ENCODE measurements around the gene LDHAL6B. TPM values are rescaled to one million over a fixed set of nuclear protein-coding genes. Genes with fewer than 3 reads are reported as not detected.

LDHAL6B gene
- total RNA-seq, 2 donors from 2014 or later = not detected

DNA sequence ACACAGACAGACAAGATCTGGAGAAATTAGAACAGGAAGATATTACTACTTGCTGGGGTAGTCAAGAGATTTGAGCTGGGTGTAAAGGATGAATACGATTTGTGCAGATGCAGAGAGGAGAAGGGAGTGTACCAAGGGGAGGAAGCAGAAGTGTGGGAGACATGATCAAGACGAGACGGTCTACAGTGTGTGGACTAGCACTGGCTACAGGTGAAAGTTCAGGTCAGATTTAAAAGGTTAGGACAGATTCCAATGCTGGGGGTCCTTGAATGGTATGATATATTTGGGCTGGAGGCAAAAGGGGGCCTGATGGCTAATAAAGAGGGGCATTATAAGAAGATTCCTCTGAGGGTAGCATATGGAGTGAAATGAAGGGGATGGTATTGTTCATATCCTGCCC, 12.1 kb downstream of the LDHAL6B start:
- H3K4me1 ChIP-seq (ENCODE audit: control insufficient read depth in 1 of 2, low read depth in 2 of 2) = peaks cover 14 to 27% of the 10 kb centered on the region in 2 donors
- H3K36me3 ChIP-seq = peaks cover 10% of the 10 kb centered on the region
- ATAC-seq (ENCODE audit: insufficient number of reproducible peaks, low FRiP score, low read depth) (no peak), DNase-seq (ENCODE audit: low spot score) (no peak)
- TF ChIP-seq CTCF (IDR thresholded peaks at IDR 0.05) = no peak
- H3K4me3 ChIP-seq = no peak overlapping the region
- peak overlapping the region in 1 of 2 donors; percentile 27 for H3K27ac ChIP-seq
- H3K27me3 ChIP-seq (replicated peaks; ENCODE audit: insufficient read depth) = no peaks in the 10 kb centered on the region
- no peaks in the 10 kb centered on the region for H3K9me3 ChIP-seq

DNA sequence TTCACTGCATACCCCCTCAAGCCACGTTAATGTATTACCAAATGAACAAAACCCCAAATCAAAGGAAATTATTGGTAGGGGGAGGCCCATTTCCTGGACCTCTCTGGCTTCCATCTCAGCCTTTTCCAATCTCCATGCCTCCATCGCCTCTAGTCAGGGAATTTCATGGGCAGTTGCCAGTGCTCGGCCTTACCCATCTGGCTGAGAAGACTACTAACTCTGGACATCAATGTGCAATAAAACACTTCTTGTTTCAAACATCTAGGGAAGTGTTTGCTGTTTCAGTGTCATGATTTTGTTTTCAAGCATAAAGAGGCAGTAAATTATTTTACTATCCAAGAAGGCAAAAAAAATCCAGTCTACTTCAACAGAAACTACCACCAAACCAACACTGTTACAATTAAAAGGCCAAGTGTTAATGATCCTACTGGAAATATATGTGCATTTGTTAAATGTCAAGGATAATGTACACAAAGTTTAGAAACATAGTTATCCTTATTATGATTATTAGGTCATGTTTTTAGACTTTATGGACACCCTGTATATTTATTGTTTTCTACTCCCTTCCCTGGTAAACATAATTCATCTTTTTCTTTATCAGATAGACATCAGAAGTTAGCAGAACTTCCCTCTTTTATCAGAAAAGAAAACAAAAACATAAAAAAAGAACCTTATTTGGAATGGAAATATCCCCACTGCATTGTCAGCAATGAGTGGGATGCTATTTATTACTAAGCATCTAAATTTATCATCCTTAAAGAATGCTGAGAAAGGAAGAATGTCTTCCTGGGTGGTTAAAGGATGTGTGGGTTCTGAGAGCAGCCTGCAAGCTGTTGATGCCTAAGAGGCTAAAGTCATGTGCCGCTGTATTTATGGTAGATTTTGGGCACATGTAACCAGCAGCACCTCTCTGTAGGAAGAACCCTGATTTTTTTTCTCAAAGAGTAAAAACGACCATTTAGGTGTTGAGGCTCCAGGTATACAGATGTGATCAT, 15.2 kb downstream of the LDHAL6B start:
- ATAC-seq (ENCODE audit: insufficient number of reproducible peaks, low FRiP score, low read depth) = peak; percentile 44
- DNase-seq (ENCODE audit: low spot score) = no peak
- H3K27ac ChIP-seq = peak overlapping the region; percentile 40 to 64

GRCh38 chr15:59222906-59223550, 16.4 kb downstream of the LDHAL6B start:
- no peaks in the 10 kb centered on the region for H3K9me3 ChIP-seq
- no peak overlapping the region for H3K4me3 ChIP-seq
- ATAC-seq (ENCODE audit: insufficient number of reproducible peaks, low FRiP score, low read depth) (no peak), DNase-seq (ENCODE audit: low spot score) (no peak)
- TF ChIP-seq CTCF (IDR thresholded peaks at IDR 0.05) = no peak
- H3K27me3 ChIP-seq (replicated peaks; ENCODE audit: insufficient read depth) = no peaks in the 10 kb centered on the region
- H3K4me1 ChIP-seq (ENCODE audit: control insufficient read depth in 1 of 2, low read depth in 2 of 2) = peaks cover 24 to 37% of the 10 kb centered on the region in 2 donors
- peaks cover 10% of the 10 kb centered on the region for H3K36me3 ChIP-seq
- H3K27ac ChIP-seq = peak overlapping the region in 1 of 2 donors; percentile 64

More for the DNA sequence above, 15.2 kb downstream of the LDHAL6B start:
- no peak overlapping the region for H3K4me3 ChIP-seq
- TF ChIP-seq CTCF (IDR thresholded peaks at IDR 0.05) = no peak
- no peaks in the 10 kb centered on the region for H3K27me3 ChIP-seq (replicated peaks; ENCODE audit: insufficient read depth)
- H3K4me1 ChIP-seq (ENCODE audit: control insufficient read depth in 1 of 2, low read depth in 2 of 2) = peaks cover 24 to 37% of the 10 kb centered on the region in 2 donors
- no peaks in the 10 kb centered on the region for H3K9me3 ChIP-seq
- H3K36me3 ChIP-seq = peaks cover 14% of the 10 kb centered on the region

- peaks cover 24 to 37% of the 10 kb centered on the region in 2 donors for H3K4me1 ChIP-seq (ENCODE audit: control insufficient read depth in 1 of 2, low read depth in 2 of 2)
- no peaks in the 10 kb centered on the region for H3K9me3 ChIP-seq
- ATAC-seq (ENCODE audit: insufficient number of reproducible peaks, low FRiP score, low read depth) = no peak
- no peaks in the 10 kb centered on the region for H3K27me3 ChIP-seq (replicated peaks; ENCODE audit: insufficient read depth)
- H3K36me3 ChIP-seq = peaks cover 12% of the 10 kb centered on the region
- TF ChIP-seq CTCF (IDR thresholded peaks at IDR 0.05) = no peak
- H3K27ac ChIP-seq = peak overlapping the region; percentile 38 to 64
- no peak for DNase-seq (ENCODE audit: low spot score)
- H3K4me3 ChIP-seq = no peak overlapping the region
Measured at GRCh38 chr15:59223736-59224135, 17.1 kb downstream of the LDHAL6B start.

- Histone ChIP-seq H3K4me1 (ENCODE audit: control insufficient read depth in 1 of 2, low read depth in 2 of 2) (peaks cover 24 to 37% of the 10 kb centered on the region in 2 donors), H3K27me3 (replicated peaks; ENCODE audit: insufficient read depth) (no peaks in the 10 kb centered on the region), H3K9me3 (no peaks in the 10 kb centered on the region), H3K27ac (peak overlapping the region in 1 of 2 donors; percentile 38), H3K4me3 (no peak overlapping the region), H3K36me3 (peaks cover 15% of the 10 kb centered on the region)
- no peak for DNase-seq (ENCODE audit: low spot score)
- TF ChIP-seq CTCF (IDR thresholded peaks at IDR 0.05) = no peak
- ATAC-seq (ENCODE audit: insufficient number of reproducible peaks, low FRiP score, low read depth) = no peak
Measured at GRCh38 chr15:59224474-59224873, 17.8 kb downstream of the LDHAL6B start.

Data from thoracic aorta (tissue), 2 donors.